GM19328 (cell line): ENCODE data around the gene SLC4A4.

Source experiments
- ATAC-seq: cut with Tn5 transposase; IDR thresholded peaks from one replicate; pipeline ENCODE4 v1.9.1; 2021; ENCODE audit warnings: mild to moderate bottlenecking, moderate library complexity; ENCODE audit not compliant: unreplicated experiment

The SLC4A4 gene

GRCh38 chr4:71532407-71532806 is 193.6 kb downstream of the SLC4A4 start:
- no peak for ATAC-seq

DNA sequence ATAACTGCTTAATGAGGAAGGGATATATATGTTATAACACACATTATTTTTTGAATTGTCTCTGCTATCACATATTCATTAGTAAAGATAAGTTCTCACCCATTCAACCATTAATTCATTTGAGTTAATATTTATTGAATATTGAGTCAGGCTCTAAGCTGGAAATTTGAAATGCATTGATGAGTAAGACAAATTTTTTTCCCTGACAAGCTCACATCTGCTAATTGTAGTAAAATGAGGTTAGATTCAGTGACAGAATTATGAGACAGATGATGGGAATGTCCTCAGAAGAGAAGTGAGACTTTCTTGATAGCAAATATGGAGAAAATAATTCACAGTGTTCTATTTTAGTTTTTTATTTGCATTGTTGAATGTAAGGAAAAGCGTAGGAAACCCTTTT is 194.3 kb downstream of the SLC4A4 start:
- ATAC-seq = no peak

DNA sequence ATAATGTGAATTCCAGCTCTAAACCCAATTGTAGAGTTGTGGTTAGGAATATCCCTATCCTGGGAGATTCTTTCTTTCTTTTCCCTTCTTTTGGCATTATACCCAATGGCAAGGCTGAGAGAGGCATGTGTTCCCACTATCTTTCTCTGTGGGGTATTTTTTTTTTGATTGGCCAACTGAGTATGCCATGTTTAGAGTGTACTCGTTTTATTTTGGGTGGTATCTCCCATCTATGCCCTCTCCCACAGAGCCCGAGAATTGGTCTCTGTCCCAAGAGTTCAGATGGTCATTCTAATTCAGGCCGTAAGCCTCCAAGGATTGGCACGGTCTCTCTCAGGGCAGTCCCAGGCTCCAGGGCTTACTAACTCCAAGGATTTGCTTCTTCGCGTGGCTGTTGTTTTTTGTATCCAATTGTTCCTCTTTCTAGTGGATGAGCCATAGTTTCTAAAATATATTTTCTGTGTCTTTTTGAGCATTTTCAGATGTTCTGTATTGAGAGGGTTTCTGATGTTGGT is 198.8 kb downstream of the SLC4A4 start:
- no peak for ATAC-seq

DNA sequence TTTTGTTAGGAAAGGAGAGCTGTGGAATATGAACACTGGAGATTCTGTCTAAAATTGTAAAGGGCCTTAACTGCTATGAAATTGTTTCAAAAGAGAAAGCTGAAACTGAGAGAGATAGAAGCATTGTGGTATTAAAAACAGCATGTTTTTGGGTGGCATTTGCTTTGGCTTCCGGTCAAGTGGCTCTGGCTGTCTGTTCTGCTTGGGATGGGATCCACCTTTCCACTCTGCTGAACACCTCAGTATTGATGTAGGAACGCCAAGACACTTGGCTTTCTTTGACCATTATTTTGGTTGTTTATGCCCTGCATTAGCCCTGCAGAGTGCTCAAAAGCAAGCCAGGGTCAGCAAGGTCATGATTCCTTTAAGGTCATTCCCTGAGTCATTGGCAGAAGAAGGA is 199.7 kb downstream of the SLC4A4 start:
- no peak for ATAC-seq

DNA sequence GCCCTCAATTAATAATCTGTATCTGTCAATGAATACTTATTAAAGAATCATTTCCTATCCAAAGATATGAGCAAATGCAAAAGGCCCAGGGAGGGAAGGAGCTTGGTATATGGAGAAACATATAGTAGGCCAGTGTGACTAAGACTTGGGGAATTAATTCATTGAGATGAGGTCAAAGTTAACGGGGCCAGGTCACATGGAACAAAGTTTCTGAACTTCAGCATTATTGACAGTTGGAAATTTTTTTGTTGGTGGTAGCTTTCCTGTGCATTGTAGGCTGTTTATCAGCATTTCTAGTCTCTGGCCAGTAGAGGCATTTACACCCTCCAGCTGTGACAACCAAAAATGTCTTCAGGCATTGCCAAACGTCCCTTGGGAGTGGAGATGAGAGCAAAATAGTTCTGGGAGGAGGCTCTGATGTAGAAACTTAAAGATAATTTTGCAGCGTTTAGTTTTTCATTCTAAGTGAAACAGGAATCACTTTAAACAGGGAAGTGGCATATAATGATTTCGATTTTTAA is 202.0 kb downstream of the SLC4A4 start:
- ATAC-seq = no peak

DNA sequence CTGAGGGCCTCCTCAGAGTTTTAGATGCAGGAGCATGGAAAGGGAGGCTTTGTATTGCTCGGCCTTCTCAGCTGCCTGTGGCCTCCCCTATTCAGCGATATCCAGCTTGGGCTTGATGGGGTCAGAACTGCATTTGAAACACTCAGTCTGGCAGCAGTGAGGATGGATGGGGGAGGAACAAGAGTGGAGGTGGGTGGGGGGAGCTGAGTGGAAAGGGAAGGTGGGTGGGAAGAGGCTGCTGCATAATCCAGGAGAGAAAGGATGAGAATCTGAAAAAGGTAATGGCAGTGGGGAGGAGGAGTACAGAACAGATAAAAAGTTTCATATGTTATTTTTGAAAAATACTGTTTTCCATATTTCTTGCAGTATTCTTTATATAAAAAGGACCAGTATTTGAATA is 202.7 kb downstream of the SLC4A4 start:
- no peak for ATAC-seq

GRCh38 chr4:71545168-71545567 is 206.3 kb downstream of the SLC4A4 start:
- no peak for ATAC-seq

GRCh38 chr4:71549516-71550160 is 210.8 kb downstream of the SLC4A4 start:
- no peak for ATAC-seq

DNA sequence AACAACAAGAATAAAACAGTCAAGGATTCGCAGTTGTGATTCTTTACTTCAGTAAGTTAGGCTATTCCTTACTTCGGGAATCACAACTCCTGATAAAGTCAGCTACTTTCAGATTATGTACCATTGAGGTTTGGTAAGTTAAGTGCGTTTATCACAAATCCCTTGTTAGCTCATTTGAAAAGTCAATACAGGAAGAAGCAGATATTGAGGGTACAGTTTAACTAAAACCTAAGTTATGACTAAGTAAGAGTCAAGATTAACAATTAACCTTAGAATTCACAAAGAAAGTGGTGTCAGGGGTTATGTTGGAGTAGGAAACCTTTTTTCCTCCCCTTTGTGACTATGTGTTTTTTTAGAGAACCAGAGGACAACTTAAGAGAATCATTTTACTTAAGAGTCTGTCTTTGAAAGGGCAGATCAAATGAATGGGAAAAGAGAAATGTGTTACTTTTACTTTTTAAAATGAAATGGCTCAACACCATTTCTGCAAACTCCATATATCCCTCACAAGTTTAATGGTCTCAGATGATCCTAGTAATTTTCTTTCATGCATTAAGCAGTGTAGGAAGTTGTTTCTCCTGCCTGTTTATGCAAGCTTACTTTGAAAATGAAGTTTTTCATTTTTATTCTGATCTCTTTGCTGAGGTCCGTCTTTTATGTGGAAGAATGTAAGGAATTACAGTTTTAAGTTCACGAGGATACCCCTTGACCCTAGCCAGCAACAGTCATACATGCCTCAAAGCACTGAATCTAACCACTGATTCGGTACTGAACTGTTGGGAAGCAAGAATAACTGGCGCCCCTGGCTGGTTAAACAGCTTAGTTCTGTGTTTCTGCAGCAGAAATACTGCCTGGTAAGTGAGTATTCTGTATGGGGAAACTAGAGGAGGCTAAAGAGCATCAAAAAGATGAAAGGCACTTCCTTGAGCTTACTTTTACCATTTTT is 211.7 kb downstream of the SLC4A4 start:
- no peak for ATAC-seq

DNA sequence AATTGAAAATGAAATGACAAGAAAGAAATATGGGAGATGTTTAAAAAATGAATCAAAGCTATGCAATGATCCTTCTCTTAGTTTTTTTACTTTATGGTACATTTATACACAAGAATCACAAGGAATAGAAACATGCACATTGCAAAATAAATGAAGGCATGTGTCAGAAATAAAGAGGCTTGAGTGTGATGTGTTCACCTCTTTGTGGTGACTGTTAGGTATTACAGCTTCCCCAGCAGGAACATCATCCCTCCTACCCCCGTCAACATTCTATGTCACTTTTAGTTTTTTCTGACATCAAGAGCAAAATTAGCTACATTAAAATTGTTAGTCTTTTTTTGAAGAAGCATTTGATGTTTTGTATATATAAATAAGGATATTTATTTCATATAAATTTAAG is 214.8 kb downstream of the SLC4A4 start:
- ATAC-seq = no peak

DNA sequence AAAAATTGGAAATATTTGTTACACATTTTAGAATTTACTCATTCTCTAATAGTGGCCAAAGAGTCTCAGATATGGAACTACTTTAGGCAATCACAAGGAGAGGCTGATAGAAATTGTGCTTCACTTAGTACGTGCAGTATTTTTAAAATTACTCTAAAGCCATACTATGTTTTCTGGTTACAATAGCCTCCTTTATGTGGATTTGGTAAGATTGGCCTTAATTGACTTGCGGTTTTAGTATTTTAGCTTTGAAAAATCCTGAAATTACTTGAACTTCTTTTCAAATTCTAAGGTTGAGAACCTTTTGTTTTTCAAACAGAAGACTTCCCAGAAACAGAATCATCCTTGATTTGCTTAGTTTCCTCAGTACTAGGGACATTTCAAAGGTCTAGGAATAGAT is 215.2 kb downstream of the SLC4A4 start:
- ATAC-seq = no peak

GRCh38 chr4:71558248-71558647 is 219.4 kb downstream of the SLC4A4 start:
- ATAC-seq = no peak

DNA sequence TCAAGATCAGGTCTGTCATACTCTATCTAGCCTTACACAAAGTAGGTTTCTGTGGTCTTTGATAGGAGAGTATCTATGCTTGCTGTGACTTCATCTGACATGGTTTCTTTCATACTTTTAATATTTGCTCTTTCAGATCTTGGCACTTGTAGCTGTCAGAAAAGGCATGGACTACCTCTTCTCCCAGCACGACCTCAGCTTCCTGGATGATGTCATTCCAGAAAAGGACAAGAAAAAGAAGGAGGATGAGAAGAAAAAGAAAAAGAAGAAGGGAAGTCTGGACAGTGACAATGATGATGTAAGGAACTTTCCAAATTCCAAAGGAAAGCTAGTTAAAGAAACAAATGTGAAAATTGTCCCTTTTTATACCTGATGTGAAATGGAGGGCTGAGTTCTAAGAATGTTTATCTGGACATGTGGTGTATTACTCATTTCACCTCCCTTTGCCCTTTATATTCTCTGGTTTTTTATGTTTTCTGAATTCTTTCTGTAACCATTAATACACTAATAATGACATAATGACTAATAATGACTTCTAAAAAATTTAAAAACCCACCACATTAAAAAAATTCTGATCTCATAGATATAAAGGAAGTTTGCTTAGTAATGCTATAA is 221.2 kb downstream of the SLC4A4 start:
- ATAC-seq = no peak

DNA sequence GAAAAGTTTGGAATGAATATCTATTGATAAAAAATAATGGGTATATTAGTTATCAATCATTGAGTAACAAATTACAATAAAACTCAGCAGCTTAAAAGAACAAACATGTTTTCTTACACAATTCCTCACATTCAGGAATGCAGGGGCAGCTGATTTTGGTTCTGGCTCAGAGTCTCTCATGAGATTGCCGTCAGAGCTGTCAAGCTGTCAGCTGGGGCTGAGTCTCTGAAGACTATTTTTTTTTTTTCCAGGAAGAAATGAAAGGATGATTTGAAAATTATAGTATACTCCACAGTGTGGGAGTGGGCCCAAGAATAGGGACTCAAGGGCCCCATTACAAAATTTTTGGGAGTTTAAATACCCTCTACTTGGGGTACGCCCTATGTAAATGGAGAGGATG is 226.0 kb downstream of the SLC4A4 start:
- no peak for ATAC-seq

DNA sequence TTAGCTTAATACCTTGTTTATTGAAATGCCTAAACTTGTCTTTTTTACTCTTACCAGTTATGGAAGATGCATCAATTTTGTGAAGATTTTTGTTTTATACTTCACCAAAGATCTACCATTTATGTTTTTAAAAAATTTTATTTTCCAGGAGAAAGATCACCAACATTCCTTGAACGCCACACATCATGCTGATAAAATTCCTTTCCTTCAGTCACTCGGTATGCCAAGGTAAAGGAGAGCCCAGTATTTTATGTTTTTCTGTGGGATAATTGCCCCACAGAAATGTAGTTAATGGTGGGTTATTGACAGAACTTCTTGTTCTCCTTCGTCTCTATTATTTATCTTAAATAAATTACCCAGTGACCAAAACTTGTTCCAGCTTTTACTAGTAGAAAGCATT is 228.0 kb downstream of the SLC4A4 start:
- no peak for ATAC-seq

DNA sequence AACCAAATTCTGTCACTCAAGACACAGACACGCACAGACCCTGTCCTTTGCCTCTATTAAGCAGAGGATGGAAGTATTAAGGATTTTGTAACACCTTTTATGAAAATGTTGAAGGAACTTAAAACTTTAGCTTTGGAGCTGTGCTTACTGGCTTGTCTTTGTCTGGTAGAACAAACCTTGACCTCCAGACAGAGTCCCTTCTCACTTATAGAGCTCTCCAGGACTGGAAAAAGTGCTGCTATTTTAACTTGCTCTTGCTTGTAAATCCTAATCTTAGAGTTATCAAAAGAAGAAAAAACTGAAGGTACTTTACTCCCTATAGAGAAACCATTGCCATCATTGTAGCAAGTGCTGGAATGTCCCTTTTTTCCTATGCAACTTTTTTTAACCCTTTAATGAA is 229.3 kb downstream of the SLC4A4 start:
- no peak for ATAC-seq

- ATAC-seq = no peak
Observed at GRCh38 chr4:71570492-71570891, 231.7 kb downstream of the SLC4A4 start.

DNA sequence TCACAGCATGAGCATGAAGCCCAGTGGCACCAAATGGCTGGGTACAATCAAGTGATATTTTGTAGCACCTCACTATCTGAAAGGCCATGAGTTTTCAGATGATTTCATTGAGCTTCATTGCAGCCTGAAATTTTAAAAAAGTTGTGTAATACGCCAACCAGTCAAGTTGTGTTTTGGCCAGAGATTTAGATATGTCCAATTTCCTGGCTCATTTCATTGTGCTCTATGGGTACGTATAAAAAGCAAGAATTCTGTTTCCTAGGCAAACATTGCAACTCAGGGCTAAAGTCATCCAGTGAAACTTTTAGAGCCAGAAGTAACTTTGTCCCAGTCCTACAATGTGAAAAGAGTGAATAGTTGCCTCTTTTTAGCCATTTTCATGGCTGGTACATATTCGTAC is 232.5 kb downstream of the SLC4A4 start:
- ATAC-seq = no peak

DNA sequence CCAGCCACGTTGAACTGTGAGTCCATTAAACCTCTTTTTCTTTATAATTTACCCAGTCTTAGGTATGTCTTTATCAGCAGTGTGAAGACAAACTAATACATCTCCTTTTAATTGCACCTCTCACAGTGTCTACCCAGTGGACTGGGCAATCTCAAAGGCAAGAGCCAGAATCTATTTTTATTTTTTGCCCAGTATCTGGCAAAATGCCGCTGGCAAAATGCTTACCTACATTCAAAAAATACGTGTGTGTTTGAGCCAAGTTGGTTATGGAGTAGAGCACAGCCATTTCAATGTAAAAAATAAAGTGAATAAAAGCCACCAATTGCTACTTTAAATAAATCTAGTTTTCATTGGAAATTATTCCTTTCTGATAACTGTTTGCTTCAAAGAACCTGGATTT is 245.2 kb downstream of the SLC4A4 start:
- ATAC-seq = no peak

DNA sequence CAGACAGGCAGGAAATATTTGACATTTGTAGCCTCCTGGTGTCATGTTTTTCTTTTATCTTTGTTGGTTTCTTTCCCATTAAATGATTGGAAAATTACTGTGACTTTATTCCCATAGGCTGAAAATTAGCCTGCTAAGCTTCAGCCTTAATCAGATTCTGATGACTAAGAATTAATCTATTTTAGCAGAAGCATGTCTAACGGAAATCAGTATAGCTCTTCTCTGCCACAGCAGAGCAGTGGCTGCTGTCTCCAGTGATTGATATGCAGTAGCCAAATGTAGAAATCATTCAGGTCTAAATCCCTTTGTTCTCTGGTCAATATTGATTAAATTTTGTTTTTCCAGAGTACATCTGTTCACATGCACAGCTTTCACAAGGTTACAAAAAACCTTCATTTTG is 245.8 kb downstream of the SLC4A4 start:
- no peak for ATAC-seq

DNA sequence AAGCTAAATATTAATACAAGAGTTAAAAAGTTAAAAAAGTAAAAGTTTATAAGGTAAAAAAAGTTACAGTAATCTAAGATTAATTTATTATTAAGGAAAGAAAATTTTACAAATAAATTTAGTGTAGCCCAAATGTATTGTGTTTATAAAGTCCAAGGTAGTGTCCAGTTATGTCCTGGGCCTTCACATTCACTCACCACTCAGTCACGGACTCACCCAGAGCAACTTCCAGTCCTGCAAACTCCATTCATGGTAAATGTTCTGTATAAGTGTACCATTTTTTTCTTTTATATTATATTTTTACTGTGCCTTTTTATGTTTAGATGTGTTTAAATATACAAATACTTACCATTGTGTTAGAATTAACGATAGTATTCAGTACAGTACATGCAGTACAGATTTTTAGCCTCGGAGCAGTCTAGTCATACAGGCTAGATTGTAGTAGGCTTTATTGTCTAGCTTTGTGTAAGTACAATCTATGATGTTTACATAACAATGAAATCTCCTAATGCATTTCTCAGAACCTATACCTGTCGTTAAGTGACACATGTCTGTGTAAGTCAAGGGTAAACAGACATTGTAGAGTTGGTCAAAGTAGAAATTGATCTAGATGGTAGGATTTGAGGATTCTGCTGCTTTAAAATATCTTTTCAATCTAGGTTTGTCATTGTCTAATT is 247.4 kb downstream of the SLC4A4 start:
- no peak for ATAC-seq
